KMS-11 (cell line): ENCODE data around the gene PLXNA2.

Experiments used
- H2AFZ ChIP-seq: fragments of 200-600 bp; sonication (generic); 2 replicates; pipeline ENCODE4 v1.6.1; 2016; ENCODE audit warnings: antibody characterized with exemption, mixed run types, low read depth
- H3K27ac ChIP-seq: fragments of 200-600 bp; sonication (generic); 2 replicates; pipeline ENCODE4 v1.6.1; 2016; ENCODE audit warnings: mild to moderate bottlenecking, mixed run types
- H3K27me3 ChIP-seq: fragments of 200-600 bp; sonication (generic); 2 replicates; pipeline ENCODE4 v1.6.1; 2017; ENCODE audit warnings: mild to moderate bottlenecking, low read depth, mixed run types, moderate library complexity; ENCODE audit not compliant: insufficient read depth
- H3K36me3 ChIP-seq: fragments of 200-600 bp; sonication (generic); 2 replicates; pipeline ENCODE4 v1.6.1; 2017; ENCODE audit warnings: mild to moderate bottlenecking, mixed run types; ENCODE audit not compliant: insufficient read depth
- H3K4me1 ChIP-seq: fragments of 200-600 bp; sonication (generic); 2 replicates; pipeline ENCODE4 v1.6.1; 2016; ENCODE audit warnings: mild to moderate bottlenecking, low read depth, mixed run types; ENCODE audit not compliant: poor library complexity, severe bottlenecking
- H3K4me2 ChIP-seq: fragments of 200-600 bp; sonication (generic); 2 replicates; pipeline ENCODE4 v1.7.0; 2016; ENCODE audit warnings: mild to moderate bottlenecking, mixed run types
- H3K4me3 ChIP-seq: fragments of 200-600 bp; sonication (generic); IDR thresholded peaks from 2 replicates; pipeline ENCODE4 v1.6.1; 2017; ENCODE audit warnings: low read depth, low read length, mixed read lengths; ENCODE audit not compliant: insufficient read depth
- H3K79me2 ChIP-seq: fragments of 200-600 bp; sonication (generic); 2 replicates; pipeline ENCODE4 v1.6.1; 2016; ENCODE audit warnings: low read depth, mixed run types; ENCODE audit not compliant: insufficient read depth
- H3K9ac ChIP-seq: fragments of 200-600 bp; sonication (generic); 2 replicates; pipeline ENCODE4 v1.6.1; 2016; ENCODE audit warnings: mild to moderate bottlenecking, mixed run types
- H4K20me1 ChIP-seq: fragments of 200-600 bp; sonication (generic); 2 replicates; pipeline ENCODE4 v1.6.1; 2016; ENCODE audit warnings: mild to moderate bottlenecking, mixed run types; ENCODE audit not compliant: insufficient read depth
- TF ChIP-seq, protein P1 (sequence below): fragments of 200-600 bp; sonication (generic); conservative IDR thresholded peaks from 2 replicates; pipeline ENCODE4 v1.6.1; 2017; ENCODE audit warnings: low read depth, mild to moderate bottlenecking, antibody characterized with exemption, low read length, moderate library complexity, mixed read lengths

The PLXNA2 gene

DNA sequence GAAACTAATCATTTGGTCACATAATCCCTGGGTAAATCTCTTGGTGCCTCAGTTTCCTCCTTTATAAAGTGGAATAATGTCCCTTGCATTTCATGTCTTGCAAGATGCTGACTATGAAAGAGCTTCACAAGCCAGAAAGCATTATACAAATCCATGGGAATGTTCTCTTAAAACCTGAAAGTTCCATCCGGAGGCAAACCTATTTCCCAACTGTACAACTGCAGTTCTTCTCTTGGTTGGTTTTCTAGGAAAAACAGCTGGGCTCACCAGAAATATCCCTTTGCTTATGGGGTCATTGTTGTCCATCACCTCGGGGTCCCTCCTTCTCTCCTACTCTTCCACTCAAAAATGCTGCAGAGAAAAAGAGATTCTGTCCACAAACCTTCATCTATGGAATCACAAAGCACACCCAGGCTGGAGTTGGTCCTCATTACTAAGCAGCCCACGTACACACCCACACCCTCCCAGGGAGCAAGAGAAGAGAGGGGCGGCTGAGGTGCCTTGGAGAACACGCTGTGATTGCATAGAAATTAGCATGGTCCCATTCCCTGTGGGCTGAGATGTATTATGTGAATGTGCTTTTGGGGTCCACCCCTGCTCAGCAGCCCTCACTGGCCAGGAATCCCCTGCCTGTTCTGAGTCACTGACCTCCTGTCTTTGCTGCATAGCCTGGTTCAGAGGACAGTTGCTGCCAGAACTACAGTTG, 5.0 kb upstream of the PLXNA2 start:
- H3K9ac ChIP-seq, result no peak overlapping the region
- peaks cover 6% of the 10 kb centered on the region for H3K4me1 ChIP-seq
- H3K4me3 ChIP-seq, result no peak overlapping the region
- no peaks in the 10 kb centered on the region for H3K79me2 ChIP-seq
- H3K27ac ChIP-seq, result no peak overlapping the region
- no peaks in the 10 kb centered on the region for H3K36me3 ChIP-seq
- H3K4me2 ChIP-seq, result no peak overlapping the region
- H4K20me1 ChIP-seq, result no peaks in the 10 kb centered on the region
- TF ChIP-seq, protein P1, sequence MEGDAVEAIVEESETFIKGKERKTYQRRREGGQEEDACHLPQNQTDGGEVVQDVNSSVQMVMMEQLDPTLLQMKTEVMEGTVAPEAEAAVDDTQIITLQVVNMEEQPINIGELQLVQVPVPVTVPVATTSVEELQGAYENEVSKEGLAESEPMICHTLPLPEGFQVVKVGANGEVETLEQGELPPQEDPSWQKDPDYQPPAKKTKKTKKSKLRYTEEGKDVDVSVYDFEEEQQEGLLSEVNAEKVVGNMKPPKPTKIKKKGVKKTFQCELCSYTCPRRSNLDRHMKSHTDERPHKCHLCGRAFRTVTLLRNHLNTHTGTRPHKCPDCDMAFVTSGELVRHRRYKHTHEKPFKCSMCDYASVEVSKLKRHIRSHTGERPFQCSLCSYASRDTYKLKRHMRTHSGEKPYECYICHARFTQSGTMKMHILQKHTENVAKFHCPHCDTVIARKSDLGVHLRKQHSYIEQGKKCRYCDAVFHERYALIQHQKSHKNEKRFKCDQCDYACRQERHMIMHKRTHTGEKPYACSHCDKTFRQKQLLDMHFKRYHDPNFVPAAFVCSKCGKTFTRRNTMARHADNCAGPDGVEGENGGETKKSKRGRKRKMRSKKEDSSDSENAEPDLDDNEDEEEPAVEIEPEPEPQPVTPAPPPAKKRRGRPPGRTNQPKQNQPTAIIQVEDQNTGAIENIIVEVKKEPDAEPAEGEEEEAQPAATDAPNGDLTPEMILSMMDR, result no peak
- no peaks in the 10 kb centered on the region for H3K27me3 ChIP-seq
- no peak overlapping the region for H2AFZ ChIP-seq

DNA sequence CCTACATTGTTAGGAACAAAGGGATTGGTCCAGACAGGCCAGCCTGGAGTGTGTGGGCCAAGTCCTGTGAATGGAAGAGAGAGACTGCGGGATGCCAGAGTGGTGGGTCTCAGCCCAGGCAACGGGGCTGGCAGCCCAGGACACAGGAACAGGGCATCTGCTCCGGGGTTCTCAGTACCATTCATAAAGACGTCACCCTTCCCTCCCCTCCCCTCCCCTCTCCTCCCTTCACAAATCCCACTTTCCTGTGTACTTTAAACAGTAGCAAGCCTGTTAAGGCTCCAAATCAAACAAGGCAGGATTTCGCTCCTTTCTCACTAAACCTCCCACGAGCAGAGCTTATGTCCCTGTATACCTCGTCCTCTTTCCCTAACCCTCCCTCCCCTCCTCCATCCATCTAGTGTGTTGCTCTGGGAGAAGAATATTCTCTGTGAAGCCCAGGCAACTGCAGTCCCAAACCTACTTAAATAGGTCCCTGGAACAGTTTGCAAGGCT, 4.2 kb upstream of the PLXNA2 start:
- Histone ChIP-seq H3K4me1 (peaks cover 6% of the 10 kb centered on the region), H3K4me2 (no peak overlapping the region), H4K20me1 (no peaks in the 10 kb centered on the region), H3K27ac (no peak overlapping the region), H3K36me3 (no peaks in the 10 kb centered on the region), H3K79me2 (no peaks in the 10 kb centered on the region), H3K27me3 (no peaks in the 10 kb centered on the region), H3K9ac (no peak overlapping the region), H3K4me3 (no peak overlapping the region), H2AFZ (no peak overlapping the region)
- TF ChIP-seq, protein P1, result no peak

DNA sequence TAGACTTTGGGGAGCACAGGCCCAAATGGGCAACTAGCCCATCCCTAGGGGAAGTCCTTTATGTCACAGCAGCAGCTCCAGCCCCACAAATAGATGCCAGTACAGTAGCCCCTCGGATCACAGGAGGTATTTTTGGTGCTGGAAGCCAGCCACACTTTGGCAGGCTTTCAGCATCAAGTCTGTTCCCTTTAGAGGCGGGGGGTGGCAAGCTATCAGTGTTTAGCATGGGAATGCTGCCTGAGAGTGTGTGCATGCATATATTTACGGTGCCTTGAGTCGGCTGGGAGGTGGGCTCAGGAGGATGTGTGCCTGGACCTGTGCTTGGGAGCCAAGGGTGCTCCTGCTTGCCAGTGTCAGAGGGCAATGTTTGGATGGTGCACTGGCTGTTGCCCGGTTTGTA, 3.5 kb upstream of the PLXNA2 start:
- Histone ChIP-seq H3K79me2 (no peaks in the 10 kb centered on the region; the same call in 1 of the 2 replicates), H3K27ac (no peak overlapping the region), H3K36me3 (no peaks in the 10 kb centered on the region), H3K27me3 (no peaks in the 10 kb centered on the region), H4K20me1 (no peaks in the 10 kb centered on the region), H3K4me1 (peaks cover 9% of the 10 kb centered on the region), H2AFZ (no peak overlapping the region), H3K4me2 (no peak overlapping the region), H3K4me3 (no peak overlapping the region), H3K9ac (no peak overlapping the region)
- TF ChIP-seq, protein P1, result no peak

DNA sequence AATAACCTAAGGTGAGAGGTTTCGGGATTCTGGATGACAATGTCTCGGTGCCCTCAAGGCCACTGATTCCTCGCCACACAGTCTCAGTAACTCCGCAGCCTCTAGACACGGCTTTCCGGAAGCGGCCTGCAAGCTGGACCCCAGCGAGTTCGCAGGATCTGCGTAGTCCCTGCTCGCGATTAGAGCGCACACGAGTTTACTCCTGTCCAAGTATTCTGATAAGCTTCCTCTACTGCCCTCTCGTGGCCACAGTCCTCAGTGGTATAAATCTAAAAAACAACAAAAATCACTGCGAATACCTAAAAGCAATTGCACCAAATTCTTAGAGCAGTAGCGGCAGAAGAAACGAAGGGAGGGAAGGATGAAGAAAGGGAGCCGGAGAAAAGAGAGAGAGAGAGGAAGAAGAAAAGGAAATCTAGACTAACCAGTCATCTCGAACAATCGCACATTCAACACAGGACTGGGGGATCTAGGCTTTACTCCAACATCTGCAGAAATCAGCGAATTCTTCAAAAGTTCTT, 1.1 kb upstream of the PLXNA2 start:
- peak overlapping the region; percentile 52; the same call in 1 of the 2 replicates for H3K9ac ChIP-seq
- H3K27ac ChIP-seq, result peak overlapping the region; percentile 0; the same call in 1 of the 2 replicates
- peak overlapping the region; percentile 87 for H2AFZ ChIP-seq
- peak overlapping the region; percentile 77 for H3K4me2 ChIP-seq
- no peaks in the 10 kb centered on the region for H3K27me3 ChIP-seq
- TF ChIP-seq, protein P1, result peak; percentile 96
- H3K4me1 ChIP-seq, result peaks cover 13% of the 10 kb centered on the region
- no peaks in the 10 kb centered on the region for H4K20me1 ChIP-seq
- H3K36me3 ChIP-seq, result no peaks in the 10 kb centered on the region
- H3K79me2 ChIP-seq, result no peaks in the 10 kb centered on the region; the same call in 1 of the 2 replicates
- H3K4me3 ChIP-seq, result no peak overlapping the region
